HEK293T (cell line): ENCODE measurements around the gene AMIGO2.

Experiments used
- ARNT ChIP-seq: fragments of 450-650 bp; IDR thresholded peaks from 2 replicates; pipeline ENCODE4 v1.6.1; 2017; ENCODE audit warnings: mild to moderate bottlenecking
- BHLHE40 ChIP-seq: fragments of 450-650 bp; IDR thresholded peaks from 2 replicates; pipeline ENCODE4 v1.6.1; 2016; ENCODE audit warnings: mild to moderate bottlenecking, moderate library complexity, borderline replicate concordance
- CTBP1 ChIP-seq: fragments of 450-650 bp; IDR thresholded peaks from 2 replicates; pipeline ENCODE4 v1.6.1; 2016; ENCODE audit warnings: borderline replicate concordance
- ELF4 ChIP-seq: fragments of 450-650 bp; IDR thresholded peaks from 2 replicates; pipeline ENCODE4 v1.6.1; 2017; ENCODE audit warnings: antibody characterized with exemption
- FOXA1 ChIP-seq: fragments of 450-650 bp; IDR thresholded peaks from 2 replicates; pipeline ENCODE4 v1.6.1; 2016; ENCODE audit warnings: mild to moderate bottlenecking
- FOXM1 ChIP-seq: fragments of 450-650 bp; IDR thresholded peaks from 2 replicates; pipeline ENCODE4 v1.6.1; 2017; ENCODE audit warnings: mild to moderate bottlenecking, borderline replicate concordance
- LEF1 ChIP-seq: fragments of 450-650 bp; IDR thresholded peaks from 2 replicates; pipeline ENCODE4 v1.6.1; 2017; ENCODE audit warnings: mild to moderate bottlenecking, borderline replicate concordance
- NFRKB ChIP-seq: fragments of 450-650 bp; IDR thresholded peaks from 2 replicates; pipeline ENCODE4 v1.6.1; 2016; ENCODE audit warnings: mild to moderate bottlenecking, moderate library complexity
- SP1 ChIP-seq: fragments of 450-650 bp; IDR thresholded peaks from 2 replicates; pipeline ENCODE4 v1.6.1; 2017
- SUZ12 ChIP-seq: fragments of 450-650 bp; IDR thresholded peaks from 2 replicates; pipeline ENCODE4 v1.6.1; 2016; ENCODE audit warnings: mild to moderate bottlenecking
- TF ChIP-seq, protein P1 (sequence below): fragments of 450-650 bp; IDR thresholded peaks from 2 replicates; pipeline ENCODE4 v1.6.1; 2016

- no peak for TF ChIP-seq ELF4
- TF ChIP-seq BHLHE40 = no peak
- TF ChIP-seq NFRKB = no peak
- TF ChIP-seq, protein P1, sequence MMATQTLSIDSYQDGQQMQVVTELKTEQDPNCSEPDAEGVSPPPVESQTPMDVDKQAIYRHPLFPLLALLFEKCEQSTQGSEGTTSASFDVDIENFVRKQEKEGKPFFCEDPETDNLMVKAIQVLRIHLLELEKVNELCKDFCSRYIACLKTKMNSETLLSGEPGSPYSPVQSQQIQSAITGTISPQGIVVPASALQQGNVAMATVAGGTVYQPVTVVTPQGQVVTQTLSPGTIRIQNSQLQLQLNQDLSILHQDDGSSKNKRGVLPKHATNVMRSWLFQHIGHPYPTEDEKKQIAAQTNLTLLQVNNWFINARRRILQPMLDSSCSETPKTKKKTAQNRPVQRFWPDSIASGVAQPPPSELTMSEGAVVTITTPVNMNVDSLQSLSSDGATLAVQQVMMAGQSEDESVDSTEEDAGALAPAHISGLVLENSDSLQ = no peak
- TF ChIP-seq FOXM1 = no peak
- TF ChIP-seq ARNT = no peak
- TF ChIP-seq SP1 = no peak
- TF ChIP-seq CTBP1 = no peak
- TF ChIP-seq SUZ12 = no peak
- TF ChIP-seq LEF1 = no peak
- no peak for TF ChIP-seq FOXA1
Observed at GRCh38 chr12:47082283-47082682, 2.5 kb upstream of the AMIGO2 start.
